Liver (tissue), 9 donors: Measurements from ENCODE around the gene RALGPS2. TPM values are rescaled to one million over a fixed set of nuclear protein-coding genes. Genes with fewer than 3 reads are reported as not detected.

Experiments
- DNase-seq: peaks from one replicate; pipeline ENCODE4 v3.0.0-alpha.2; 2017; ENCODE audit warnings: low spot score
- H3K27ac ChIP-seq, 2 donors: one replicate each; pipeline ENCODE4 v1.7.0; 2013; ENCODE audit warnings: inconsistent platforms in 2 of 2, low read length in 2 of 2, control low read depth in 1 of 2, low read depth in 1 of 2, mild to moderate bottlenecking in 1 of 2
- H3K27me3 ChIP-seq, 4 donors: one replicate each; pipeline versions ENCODE4 v1.6.1 to v1.7.0; 2013; ENCODE audit warnings: low read length in 3 of 4, inconsistent platforms in 1 of 4, mild to moderate bottlenecking in 1 of 4, moderate library complexity in 1 of 4; ENCODE audit not compliant: control insufficient read depth in 4 of 4, insufficient read depth in 4 of 4
- H3K36me3 ChIP-seq, 4 donors: one replicate each; pipeline versions ENCODE4 v1.6.1 to v1.7.0; 2013; ENCODE audit warnings: low read length in 3 of 4, mild to moderate bottlenecking in 3 of 4, low read depth in 1 of 4, moderate library complexity in 1 of 4; ENCODE audit not compliant: control insufficient read depth in 4 of 4, insufficient read depth in 3 of 4
- H3K4me1 ChIP-seq, 4 donors: one replicate each; pipeline versions ENCODE4 v1.6.1 to v1.7.0; 2013; ENCODE audit warnings: low read length in 3 of 4, mild to moderate bottlenecking in 3 of 4, moderate library complexity in 1 of 4; ENCODE audit not compliant: control insufficient read depth in 4 of 4, insufficient read depth in 4 of 4
- H3K4me3 ChIP-seq, 3 donors: one replicate each; pipeline versions ENCODE4 v1.6.1 to v1.7.0; 2013; ENCODE audit warnings: low read length in 3 of 3, control low read depth in 1 of 3, low read depth in 1 of 3, mild to moderate bottlenecking in 1 of 3
- H3K9ac ChIP-seq, 2 donors: one replicate each; pipeline ENCODE4 v1.7.0; 2013; ENCODE audit warnings: low read length in 2 of 2, mild to moderate bottlenecking in 2 of 2, moderate library complexity in 2 of 2, control low read depth in 1 of 2, low read depth in 1 of 2
- H3K9me3 ChIP-seq, 4 donors: one replicate each; pipeline versions ENCODE4 v1.6.1 to v1.7.0; 2013; ENCODE audit warnings: low read length in 3 of 4; ENCODE audit not compliant: control insufficient read depth in 4 of 4
- EGR1 ChIP-seq, 2 donors: IDR thresholded peaks; 2 replicates each; pipeline ENCODE4 v1.6.1; 2016 to 2018; ENCODE audit warnings: antibody characterized with exemption in 2 of 2, low read depth in 2 of 2
- FOXA1 ChIP-seq: IDR thresholded peaks from 2 replicates; pipeline ENCODE4 v1.6.1; 2016; ENCODE audit warnings: antibody characterized with exemption
- FOXA2 ChIP-seq: IDR thresholded peaks from 2 replicates; pipeline ENCODE4 v1.6.1; 2016; ENCODE audit warnings: antibody characterized with exemption
- GABPA ChIP-seq, 2 donors: IDR thresholded peaks in 1 of 2; conservative IDR thresholded peaks in 1 of 2; 2 replicates each; pipeline ENCODE4 v1.6.1; 2016; ENCODE audit warnings: antibody characterized with exemption in 2 of 2, mild to moderate bottlenecking in 1 of 2, moderate library complexity in 1 of 2
- HNF4A ChIP-seq, 2 donors: conservative IDR thresholded peaks; 2 replicates each; pipeline ENCODE4 v1.6.1; 2016; ENCODE audit warnings: antibody characterized with exemption in 2 of 2, mild to moderate bottlenecking in 2 of 2
- HNF4G ChIP-seq: IDR thresholded peaks from 2 replicates; pipeline ENCODE4 v1.6.1; 2016; ENCODE audit warnings: antibody characterized with exemption
- JUND ChIP-seq, 2 donors: IDR thresholded peaks; 2 replicates each; pipeline ENCODE4 v1.6.1; 2016; ENCODE audit warnings: antibody characterized with exemption in 2 of 2
- NR2F2 ChIP-seq: IDR thresholded peaks from 2 replicates; pipeline ENCODE4 v1.6.1; 2016; ENCODE audit warnings: antibody characterized with exemption
- RAD21 ChIP-seq, 2 donors: IDR thresholded peaks; 2 replicates each; pipeline ENCODE4 v1.6.1; 2016; ENCODE audit warnings: antibody characterized with exemption in 2 of 2, mild to moderate bottlenecking in 2 of 2
- RXRA ChIP-seq, 2 donors: IDR thresholded peaks; 2 replicates each; pipeline ENCODE4 v1.6.1; 2017 to 2018; ENCODE audit warnings: antibody characterized with exemption in 2 of 2, mild to moderate bottlenecking in 1 of 2
- SP1 ChIP-seq: IDR thresholded peaks from 2 replicates; pipeline ENCODE4 v1.6.1; 2018; ENCODE audit warnings: antibody characterized with exemption, mild to moderate bottlenecking
- TAF1 ChIP-seq: conservative IDR thresholded peaks from 2 replicates; pipeline ENCODE4 v1.6.1; 2016; ENCODE audit warnings: antibody characterized with exemption, mild to moderate bottlenecking
- YY1 ChIP-seq: IDR thresholded peaks from 2 replicates; pipeline ENCODE4 v1.6.1; 2016; ENCODE audit warnings: antibody characterized with exemption, mild to moderate bottlenecking
- WGBS: extraction: QIAGEN DNeasy Blood & Tissue Kit; methylation state at CpG from one replicate; pipeline ENCODE4 v1.1.7; 2013; 5-methylcytosine and 5-hydroxymethylcytosine counted together
- polyA plus RNA-seq, 2 donors: library from polyadenylated mRNA; stranded (reverse) in 1 of 2; unstranded in 1 of 2; fragments of 200-250 nt in 1 of 2; fragments of >200 nt in 1 of 2; fragmentation: Nextera tagmentation in 1 of 2; extraction: Ambion mirVana in 1 of 2; gene quantifications; one replicate each; pipeline versions ENCODE4 v1.2.1 to v1.2.3, GENCODE V29; 2013 to 2015
- total RNA-seq, 2 donors: library from RNA; depleted of rRNA; stranded (reverse); fragments of >200 nt; gene quantifications; one replicate each; pipeline ENCODE4 v1.2.3, GENCODE V29; 2014
- TF ChIP-seq, protein P1 (sequence below): IDR thresholded peaks from 2 replicates; pipeline ENCODE4 v1.6.1; 2016; ENCODE audit warnings: antibody characterized with exemption, mild to moderate bottlenecking
- TF ChIP-seq, protein P2 (sequence below): IDR thresholded peaks from 2 replicates; pipeline ENCODE4 v1.6.1; 2016; ENCODE audit warnings: antibody characterized with exemption
- TF ChIP-seq, protein P3 (sequence below): IDR thresholded peaks from 2 replicates; pipeline ENCODE4 v1.6.1; 2016; ENCODE audit warnings: antibody characterized with exemption
- TF ChIP-seq, protein P4 (sequence below): IDR thresholded peaks from 2 replicates; pipeline ENCODE4 v1.6.1; 2016; ENCODE audit warnings: antibody characterized with exemption
- TF ChIP-seq, protein P5 (sequence below): fragments of 150-350 bp; IDR thresholded peaks from 2 replicates; pipeline ENCODE4 v1.5.1; 2017; ENCODE audit warnings: improper control_type of control experiment, low read depth, low read length; ENCODE audit not compliant: missing input control
- donor health status: healthy.
- donor health status: healthy.
- donor health status: healthy.
- donor health status: healthy.
- donor health status: healthy.

Gene RALGPS2
- total and polyA plus RNA-seq, 4 donors = 8.1 to 39.2 (median 16.9) TPM

DNA sequence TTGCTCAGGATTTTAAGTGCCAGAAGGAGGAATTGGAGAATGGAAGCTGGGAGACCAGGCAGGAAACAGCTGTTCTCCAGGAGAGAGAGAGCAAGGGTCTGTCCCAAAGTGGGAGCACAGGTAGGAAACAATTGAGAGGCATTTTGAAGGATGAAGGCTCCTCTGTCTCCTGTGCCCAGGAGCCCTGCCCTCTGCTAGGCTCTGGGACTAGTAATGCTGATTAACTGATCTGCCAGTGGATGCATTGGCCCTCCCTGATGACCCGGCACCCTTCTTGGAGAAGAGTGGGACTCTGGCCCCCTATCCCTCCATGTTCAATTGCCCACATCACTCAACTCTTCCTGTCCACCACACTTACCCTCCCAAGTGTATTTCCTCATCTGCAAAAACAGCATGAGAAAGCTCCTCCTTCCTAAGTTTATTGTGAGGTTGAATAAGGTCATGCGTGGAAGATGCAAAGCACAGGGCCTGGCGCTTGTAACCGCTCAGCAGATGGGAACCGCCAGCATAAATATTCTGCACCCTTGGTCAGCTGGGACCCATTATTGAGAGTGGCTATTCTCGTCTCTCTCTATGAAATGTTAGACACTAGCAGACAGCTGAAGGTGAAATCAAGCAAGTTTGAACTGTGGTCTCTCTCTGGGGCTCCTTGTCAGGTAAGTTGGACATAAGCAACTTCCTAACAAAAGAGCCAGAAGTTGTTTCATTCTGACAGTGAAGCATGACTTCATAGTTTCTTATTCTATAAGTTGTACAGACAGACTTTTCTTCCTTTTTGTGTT is 208.9 kb downstream of the RALGPS2 start:
- 81% methylated on average over 6 of the region's 6 CpGs for WGBS
- H3K36me3 ChIP-seq = no peaks in the 10 kb centered on the region
- H3K4me1 ChIP-seq = no peaks in the 10 kb centered on the region
- no peak overlapping the region for H3K4me3 ChIP-seq
- DNase-seq = no peak
- no peaks in the 10 kb centered on the region for H3K27me3 ChIP-seq
- no peak overlapping the region for H3K9ac ChIP-seq
- no peak overlapping the region for H3K27ac ChIP-seq
- TF ChIP-seq, protein P1, sequence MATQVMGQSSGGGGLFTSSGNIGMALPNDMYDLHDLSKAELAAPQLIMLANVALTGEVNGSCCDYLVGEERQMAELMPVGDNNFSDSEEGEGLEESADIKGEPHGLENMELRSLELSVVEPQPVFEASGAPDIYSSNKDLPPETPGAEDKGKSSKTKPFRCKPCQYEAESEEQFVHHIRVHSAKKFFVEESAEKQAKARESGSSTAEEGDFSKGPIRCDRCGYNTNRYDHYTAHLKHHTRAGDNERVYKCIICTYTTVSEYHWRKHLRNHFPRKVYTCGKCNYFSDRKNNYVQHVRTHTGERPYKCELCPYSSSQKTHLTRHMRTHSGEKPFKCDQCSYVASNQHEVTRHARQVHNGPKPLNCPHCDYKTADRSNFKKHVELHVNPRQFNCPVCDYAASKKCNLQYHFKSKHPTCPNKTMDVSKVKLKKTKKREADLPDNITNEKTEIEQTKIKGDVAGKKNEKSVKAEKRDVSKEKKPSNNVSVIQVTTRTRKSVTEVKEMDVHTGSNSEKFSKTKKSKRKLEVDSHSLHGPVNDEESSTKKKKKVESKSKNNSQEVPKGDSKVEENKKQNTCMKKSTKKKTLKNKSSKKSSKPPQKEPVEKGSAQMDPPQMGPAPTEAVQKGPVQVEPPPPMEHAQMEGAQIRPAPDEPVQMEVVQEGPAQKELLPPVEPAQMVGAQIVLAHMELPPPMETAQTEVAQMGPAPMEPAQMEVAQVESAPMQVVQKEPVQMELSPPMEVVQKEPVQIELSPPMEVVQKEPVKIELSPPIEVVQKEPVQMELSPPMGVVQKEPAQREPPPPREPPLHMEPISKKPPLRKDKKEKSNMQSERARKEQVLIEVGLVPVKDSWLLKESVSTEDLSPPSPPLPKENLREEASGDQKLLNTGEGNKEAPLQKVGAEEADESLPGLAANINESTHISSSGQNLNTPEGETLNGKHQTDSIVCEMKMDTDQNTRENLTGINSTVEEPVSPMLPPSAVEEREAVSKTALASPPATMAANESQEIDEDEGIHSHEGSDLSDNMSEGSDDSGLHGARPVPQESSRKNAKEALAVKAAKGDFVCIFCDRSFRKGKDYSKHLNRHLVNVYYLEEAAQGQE = no peak
- TF ChIP-seq RXRA (IDR thresholded peaks at IDR 0.05) (no peak), YY1 (no peak), FOXA1 (no peak), SP1 (no peak), HNF4A (conservative IDR thresholded peaks at IDR 0.05) (no peak), HNF4G (no peak), FOXA2 (no peak), RAD21 (IDR thresholded peaks at IDR 0.05) (no peak), NR2F2 (no peak), TAF1 (no peak), GABPA (IDR thresholded peaks at IDR 0.05 in 1 of 2, conservative IDR thresholded peaks at IDR 0.05 in 1 of 2) (no peak), JUND (IDR thresholded peaks at IDR 0.05) (no peak), EGR1 (IDR thresholded peaks at IDR 0.05; ENCODE audit: low read depth in 2 of 2) (no peak)
- TF ChIP-seq, protein P2, sequence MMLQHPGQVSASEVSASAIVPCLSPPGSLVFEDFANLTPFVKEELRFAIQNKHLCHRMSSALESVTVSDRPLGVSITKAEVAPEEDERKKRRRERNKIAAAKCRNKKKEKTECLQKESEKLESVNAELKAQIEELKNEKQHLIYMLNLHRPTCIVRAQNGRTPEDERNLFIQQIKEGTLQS = no peak
- TF ChIP-seq, protein P3, sequence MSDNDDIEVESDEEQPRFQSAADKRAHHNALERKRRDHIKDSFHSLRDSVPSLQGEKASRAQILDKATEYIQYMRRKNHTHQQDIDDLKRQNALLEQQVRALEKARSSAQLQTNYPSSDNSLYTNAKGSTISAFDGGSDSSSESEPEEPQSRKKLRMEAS = no peak
- TF ChIP-seq, protein P4, sequence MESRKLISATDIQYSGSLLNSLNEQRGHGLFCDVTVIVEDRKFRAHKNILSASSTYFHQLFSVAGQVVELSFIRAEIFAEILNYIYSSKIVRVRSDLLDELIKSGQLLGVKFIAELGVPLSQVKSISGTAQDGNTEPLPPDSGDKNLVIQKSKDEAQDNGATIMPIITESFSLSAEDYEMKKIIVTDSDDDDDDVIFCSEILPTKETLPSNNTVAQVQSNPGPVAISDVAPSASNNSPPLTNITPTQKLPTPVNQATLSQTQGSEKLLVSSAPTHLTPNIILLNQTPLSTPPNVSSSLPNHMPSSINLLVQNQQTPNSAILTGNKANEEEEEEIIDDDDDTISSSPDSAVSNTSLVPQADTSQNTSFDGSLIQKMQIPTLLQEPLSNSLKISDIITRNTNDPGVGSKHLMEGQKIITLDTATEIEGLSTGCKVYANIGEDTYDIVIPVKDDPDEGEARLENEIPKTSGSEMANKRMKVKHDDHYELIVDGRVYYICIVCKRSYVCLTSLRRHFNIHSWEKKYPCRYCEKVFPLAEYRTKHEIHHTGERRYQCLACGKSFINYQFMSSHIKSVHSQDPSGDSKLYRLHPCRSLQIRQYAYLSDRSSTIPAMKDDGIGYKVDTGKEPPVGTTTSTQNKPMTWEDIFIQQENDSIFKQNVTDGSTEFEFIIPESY = no peak
- TF ChIP-seq, protein P5, sequence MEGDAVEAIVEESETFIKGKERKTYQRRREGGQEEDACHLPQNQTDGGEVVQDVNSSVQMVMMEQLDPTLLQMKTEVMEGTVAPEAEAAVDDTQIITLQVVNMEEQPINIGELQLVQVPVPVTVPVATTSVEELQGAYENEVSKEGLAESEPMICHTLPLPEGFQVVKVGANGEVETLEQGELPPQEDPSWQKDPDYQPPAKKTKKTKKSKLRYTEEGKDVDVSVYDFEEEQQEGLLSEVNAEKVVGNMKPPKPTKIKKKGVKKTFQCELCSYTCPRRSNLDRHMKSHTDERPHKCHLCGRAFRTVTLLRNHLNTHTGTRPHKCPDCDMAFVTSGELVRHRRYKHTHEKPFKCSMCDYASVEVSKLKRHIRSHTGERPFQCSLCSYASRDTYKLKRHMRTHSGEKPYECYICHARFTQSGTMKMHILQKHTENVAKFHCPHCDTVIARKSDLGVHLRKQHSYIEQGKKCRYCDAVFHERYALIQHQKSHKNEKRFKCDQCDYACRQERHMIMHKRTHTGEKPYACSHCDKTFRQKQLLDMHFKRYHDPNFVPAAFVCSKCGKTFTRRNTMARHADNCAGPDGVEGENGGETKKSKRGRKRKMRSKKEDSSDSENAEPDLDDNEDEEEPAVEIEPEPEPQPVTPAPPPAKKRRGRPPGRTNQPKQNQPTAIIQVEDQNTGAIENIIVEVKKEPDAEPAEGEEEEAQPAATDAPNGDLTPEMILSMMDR = no peak
- no peaks in the 10 kb centered on the region for H3K9me3 ChIP-seq
